HepG2 (cell line): Measurements from ENCODE around the gene RASSF8. TPM values are rescaled to one million over a fixed set of nuclear protein-coding genes. Genes with fewer than 3 reads are reported as not detected.

Source experiments
- ATAC-seq: fragments of 200-7000 bp; cut with Tn5 transposase; 3 replicates; pipeline ENCODE4 v1.9.1; 2020; ENCODE audit warnings: mild to moderate bottlenecking, moderate library complexity
- BruUV-seq: library from RNA; stranded (reverse); fragments of 400-500 nt; replicated peaks from 2 replicates; lab custom pipeline; 2021; lab: Mats Ljungman, UMichigan
- CTCF ChIA-PET: fragments of 300-600 bp; formaldehyde crosslinking; extraction: SDS; loops from one replicate; lab custom pipeline; 2021; ENCODE audit warnings: low total read pairs, inconsistent platforms, low intra/inter-chr PET ratio; lab: Yijun Ruan, JAX
- POLR2A ChIA-PET: fragments of 350-600 bp; sonication (Branson Sonifier 250); formaldehyde crosslinking; loops from one replicate; lab custom pipeline; 2020; ENCODE audit warnings: antibody characterized with exemption, inconsistent platforms; lab: Yijun Ruan, JAX
- DNase-seq: peaks from one replicate; pipeline ENCODE4 v3.0.0-alpha.2; 2015; ENCODE audit warnings: low spot score
- FAIRE-seq: peaks from 3 replicates; lab custom pipeline; 2011; peaks lifted over from hg19 to GRCh38; lab: Jason Lieb, UNC
- H2AFZ ChIP-seq: one replicate; pipeline ENCODE4 v1.6.1; 2011; ENCODE audit warnings: low read length, inconsistent platforms
- H3K27ac ChIP-seq: fragments of 300-600 bp; 3 replicates; pipeline ENCODE4 v1.8.0; 2011; ENCODE audit warnings: mixed run types, mild to moderate bottlenecking, mixed read lengths, low read length, inconsistent platforms; ENCODE audit not compliant: insufficient read depth; ENCODE audit errors: extremely low read length
- H3K27me3 ChIP-seq, 2 experiments: fragments of 200-600 bp in 1 of 2; 2 replicates in 1 of 2; 3 replicates in 1 of 2; pipeline versions ENCODE4 v1.6.0 to v1.8.0; 2011; ENCODE audit warnings: low read length in 2 of 2, mild to moderate bottlenecking in 2 of 2, moderate library complexity in 2 of 2, inconsistent platforms in 1 of 2; ENCODE audit not compliant: insufficient read depth in 2 of 2, control insufficient read depth in 1 of 2
- H3K36me3 ChIP-seq, 2 experiments: fragments of 200-600 bp in 1 of 2; replicated peaks in 1 of 2; 2 replicates in 1 of 2; 3 replicates in 1 of 2; pipeline versions ENCODE4 v1.5.1 to v1.8.0; 2011; ENCODE audit warnings: low read length in 2 of 2, inconsistent platforms in 1 of 2; ENCODE audit not compliant: insufficient read depth in 2 of 2, control insufficient read depth in 1 of 2
- H3K4me1 ChIP-seq: 2 replicates; pipeline ENCODE4 v1.5.1; 2012; ENCODE audit warnings: low read length, inconsistent platforms; ENCODE audit not compliant: insufficient read depth
- H3K4me2 ChIP-seq: 2 replicates; pipeline ENCODE4 v1.6.0; 2011; ENCODE audit warnings: low read depth, low read length, inconsistent platforms
- H3K4me3 ChIP-seq, 3 experiments: fragments of 200-600 bp in 1 of 3; sonication (generic), shearing (Covaris generic) in 1 of 3; replicated peaks in 1 of 3; 2 replicates each; pipeline ENCODE4 v1.5.1; 2011 to 2016; ENCODE audit warnings: low read length in 3 of 3, inconsistent platforms in 2 of 3, low read depth in 2 of 3, mild to moderate bottlenecking in 2 of 3, control low read depth in 1 of 3, mixed read lengths in 1 of 3; ENCODE audit not compliant: insufficient read depth in 1 of 3
- H3K79me2 ChIP-seq: one replicate; pipeline ENCODE4 v1.6.1; 2011; ENCODE audit warnings: low read length, inconsistent platforms; ENCODE audit not compliant: insufficient read depth
- H3K9ac ChIP-seq: 2 replicates; pipeline ENCODE4 v1.6.0; 2011; ENCODE audit warnings: mild to moderate bottlenecking, low read depth, low read length, inconsistent platforms; ENCODE audit not compliant: insufficient read depth
- H3K9me3 ChIP-seq: 2 replicates; pipeline ENCODE4 v1.5.1; 2012; ENCODE audit warnings: mild to moderate bottlenecking, low read length
- H4K20me1 ChIP-seq: 2 replicates; pipeline ENCODE4 v1.6.0; 2011; ENCODE audit warnings: inconsistent platforms, mild to moderate bottlenecking, low read length, moderate library complexity; ENCODE audit not compliant: insufficient read depth
- CAMTA2 ChIP-seq: sonication (generic); formaldehyde crosslinking; IDR thresholded peaks from 2 replicates; pipeline ENCODE4 v1.4.0; 2020; ENCODE audit warnings: mild to moderate bottlenecking, missing genetic modification reagents, borderline replicate concordance
- CEBPB ChIP-seq: IDR thresholded peaks from 2 replicates; pipeline ENCODE4 v1.6.1; 2011; ENCODE audit warnings: low read depth, low read length, improper control_type of control experiment, borderline replicate concordance
- CEBPG ChIP-seq: IDR thresholded peaks from 2 replicates; pipeline ENCODE4 v1.6.1; 2016
- DNMT3B ChIP-seq: conservative IDR thresholded peaks from 2 replicates; pipeline ENCODE4 v1.6.1; 2016; ENCODE audit warnings: missing biosample characterization, control low read depth
- DPF2 ChIP-seq: sonication (generic); formaldehyde crosslinking; IDR thresholded peaks from 2 replicates; pipeline ENCODE4 v1.4.0; 2020; ENCODE audit warnings: mild to moderate bottlenecking, low read depth, missing genetic modification reagents, borderline replicate concordance
- GATAD1 ChIP-seq: IDR thresholded peaks from 2 replicates; pipeline ENCODE4 v1.6.1; 2016; ENCODE audit warnings: missing genetic modification reagents, missing compliant biosample characterization
- GLI4 ChIP-seq: sonication (generic); formaldehyde crosslinking; IDR thresholded peaks from 2 replicates; pipeline ENCODE4 v1.5.1; 2020; ENCODE audit warnings: missing genetic modification reagents, mild to moderate bottlenecking, moderate library complexity, borderline replicate concordance
- RXRA ChIP-seq: sonication (generic); formaldehyde crosslinking; IDR thresholded peaks from 2 replicates; pipeline ENCODE4 v1.5.1; 2020; ENCODE audit warnings: missing genetic modification reagents
- SMARCC2 ChIP-seq: fragments of 450-650 bp; IDR thresholded peaks from 2 replicates; pipeline ENCODE4 v1.6.1; 2017; ENCODE audit warnings: antibody characterized with exemption, mild to moderate bottlenecking
- ZNF33A ChIP-seq: sonication (generic); formaldehyde crosslinking; IDR thresholded peaks from 2 replicates; pipeline ENCODE4 v1.5.1; 2020; ENCODE audit warnings: missing genetic modification reagents, mild to moderate bottlenecking, moderate library complexity, borderline replicate concordance
- WGBS: methylation state at CpG from one replicate; pipeline ENCODE4 v1.1.6; 2017; ENCODE audit warnings: low lambda C conversion rate; 5-methylcytosine and 5-hydroxymethylcytosine counted together
- in situ Hi-C: cut with HindIII; loops from 2 replicates; pipeline ENCODE4 v1.10.0; 2017; ENCODE audit warnings: low pct_unique_long_range_greater_than_20kb; ENCODE audit not compliant: extremely low pct_ligation_motif_present
- intact Hi-C: fragments of 100-400 bp; cut with micrococcal nuclease; formaldehyde crosslinking; loops from one replicate; pipeline ENCODE4 v1.10.0; 2022; ENCODE audit not compliant: unreplicated experiment
- polyA plus RNA-seq, 8 experiments: library from polyadenylated mRNA; depleted of rRNA in 3 of 8; stranded (reverse) in 7 of 8; unstranded in 1 of 8; fragments of >200 nt; fragmentation: Illumina TruSeq in 4 of 8; extraction: Trizol in 4 of 8; gene quantifications; 2 replicates each; pipeline versions ENCODE4 v1.2.1 to v1.2.3, GENCODE V29; 2011 to 2016; ENCODE audit warnings: low read depth in 4 of 8, missing spikeins in 1 of 8, mixed read lengths in 1 of 8; ENCODE audit not compliant: insufficient read depth in 1 of 8
- total RNA-seq, 5 experiments: library from RNA; depleted of rRNA; stranded (reverse); fragments of >200 nt; fragmentation: Illumina TruSeq; extraction: Trizol; gene quantifications; 2 replicates each; pipeline ENCODE4 v1.2.3, GENCODE V29; 2016; ENCODE audit warnings: low read depth in 1 of 5
- TF ChIP-seq, protein P1 (sequence below), 2 experiments: fragments of 450-650 bp in 1 of 2; sonication (generic) in 1 of 2; formaldehyde crosslinking in 1 of 2; IDR thresholded peaks; 2 replicates each; pipeline versions ENCODE4 v1.6.1 to v1.8.0; 2016 to 2022; ENCODE audit warnings: antibody characterized with exemption in 1 of 2, mild to moderate bottlenecking in 1 of 2, missing genetic modification reagents in 1 of 2
- TF ChIP-seq, protein P2 (sequence below): sonication (generic); formaldehyde crosslinking; conservative IDR thresholded peaks from 2 replicates; pipeline ENCODE4 v1.4.0; 2020; ENCODE audit warnings: missing genetic modification reagents

Gene RASSF8
- total and polyA plus RNA-seq, 2 of the 13 experiments (the other 11 are each of a cell fraction or from before 2014, with no cell fraction given) = 0.82 to 9.2 TPM

DNA sequence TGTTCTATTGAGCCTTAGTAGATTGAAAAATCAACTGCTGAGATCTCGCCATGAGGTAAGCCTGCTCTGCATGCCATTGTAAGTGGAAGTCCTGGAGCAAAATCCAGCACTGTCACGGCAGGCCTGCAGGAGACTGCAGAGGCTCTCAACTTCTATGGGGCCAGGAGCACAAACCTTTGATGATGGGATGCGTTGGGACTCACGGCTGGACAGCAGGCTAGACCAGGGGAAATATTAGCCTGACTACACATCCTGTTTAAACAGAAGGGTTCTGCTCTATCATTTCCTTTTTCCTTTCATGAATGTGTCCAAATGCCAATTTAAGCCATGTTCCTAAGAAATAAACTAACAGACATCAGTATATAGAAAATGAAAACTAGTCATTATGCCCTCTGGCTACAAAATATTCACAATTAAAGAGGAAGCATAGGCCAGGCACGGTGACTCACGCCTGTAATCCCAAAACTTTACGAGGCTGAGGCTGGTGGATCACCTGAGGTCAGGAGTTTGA lies 33.9 kb upstream of the RASSF8 start:
- no peak for ATAC-seq
- no peak overlapping the region for H3K4me3 ChIP-seq
- POLR2A ChIA-PET = no interaction called here
- no peak overlapping the region for H3K9ac ChIP-seq
- H3K36me3 ChIP-seq = no peaks in the 10 kb centered on the region
- no peak overlapping the region for H3K4me2 ChIP-seq
- no peaks in the 10 kb centered on the region for H3K27me3 ChIP-seq
- H4K20me1 ChIP-seq = no peaks in the 10 kb centered on the region
- intact Hi-C loops (no loop called here), in situ Hi-C loops (no loop called here)
- no peak for DNase-seq
- H3K27ac ChIP-seq = no peak overlapping the region
- BruUV-seq = no TSS peak
- no peak overlapping the region for H2AFZ ChIP-seq
- no peaks in the 10 kb centered on the region for H3K9me3 ChIP-seq
- FAIRE-seq = no peak
- WGBS = 33% methylated on average over 6 of the region's 7 CpGs
- H3K79me2 ChIP-seq = no peaks in the 10 kb centered on the region
- TF ChIP-seq DPF2 (no peak), DNMT3B (CRISPR knock-in tag) (no peak), RXRA (CRISPR knock-in tag) (no peak), CAMTA2 (CRISPR knock-in tag) (no peak), GLI4 (CRISPR knock-in tag) (no peak), SMARCC2 (no peak), ZNF33A (no peak), CEBPG (CRISPR knock-in tag) (no peak), GATAD1 (CRISPR knock-in tag) (no peak), CEBPB (no peak)
- TF ChIP-seq, protein P1, sequence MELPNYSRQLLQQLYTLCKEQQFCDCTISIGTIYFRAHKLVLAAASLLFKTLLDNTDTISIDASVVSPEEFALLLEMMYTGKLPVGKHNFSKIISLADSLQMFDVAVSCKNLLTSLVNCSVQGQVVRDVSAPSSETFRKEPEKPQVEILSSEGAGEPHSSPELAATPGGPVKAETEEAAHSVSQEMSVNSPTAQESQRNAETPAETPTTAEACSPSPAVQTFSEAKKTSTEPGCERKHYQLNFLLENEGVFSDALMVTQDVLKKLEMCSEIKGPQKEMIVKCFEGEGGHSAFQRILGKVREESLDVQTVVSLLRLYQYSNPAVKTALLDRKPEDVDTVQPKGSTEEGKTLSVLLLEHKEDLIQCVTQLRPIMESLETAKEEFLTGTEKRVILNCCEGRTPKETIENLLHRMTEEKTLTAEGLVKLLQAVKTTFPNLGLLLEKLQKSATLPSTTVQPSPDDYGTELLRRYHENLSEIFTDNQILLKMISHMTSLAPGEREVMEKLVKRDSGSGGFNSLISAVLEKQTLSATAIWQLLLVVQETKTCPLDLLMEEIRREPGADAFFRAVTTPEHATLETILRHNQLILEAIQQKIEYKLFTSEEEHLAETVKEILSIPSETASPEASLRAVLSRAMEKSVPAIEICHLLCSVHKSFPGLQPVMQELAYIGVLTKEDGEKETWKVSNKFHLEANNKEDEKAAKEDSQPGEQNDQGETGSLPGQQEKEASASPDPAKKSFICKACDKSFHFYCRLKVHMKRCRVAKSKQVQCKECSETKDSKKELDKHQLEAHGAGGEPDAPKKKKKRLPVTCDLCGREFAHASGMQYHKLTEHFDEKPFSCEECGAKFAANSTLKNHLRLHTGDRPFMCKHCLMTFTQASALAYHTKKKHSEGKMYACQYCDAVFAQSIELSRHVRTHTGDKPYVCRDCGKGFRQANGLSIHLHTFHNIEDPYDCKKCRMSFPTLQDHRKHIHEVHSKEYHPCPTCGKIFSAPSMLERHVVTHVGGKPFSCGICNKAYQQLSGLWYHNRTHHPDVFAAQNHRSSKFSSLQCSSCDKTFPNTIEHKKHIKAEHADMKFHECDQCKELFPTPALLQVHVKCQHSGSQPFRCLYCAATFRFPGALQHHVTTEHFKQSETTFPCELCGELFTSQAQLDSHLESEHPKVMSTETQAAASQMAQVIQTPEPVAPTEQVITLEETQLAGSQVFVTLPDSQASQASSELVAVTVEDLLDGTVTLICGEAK (IDR thresholded peaks at IDR 0.05) = no peak
- TF ChIP-seq, protein P1 (CRISPR knock-in tag; IDR thresholded peaks at IDR 0.05) = no peak
- TF ChIP-seq, protein P2, sequence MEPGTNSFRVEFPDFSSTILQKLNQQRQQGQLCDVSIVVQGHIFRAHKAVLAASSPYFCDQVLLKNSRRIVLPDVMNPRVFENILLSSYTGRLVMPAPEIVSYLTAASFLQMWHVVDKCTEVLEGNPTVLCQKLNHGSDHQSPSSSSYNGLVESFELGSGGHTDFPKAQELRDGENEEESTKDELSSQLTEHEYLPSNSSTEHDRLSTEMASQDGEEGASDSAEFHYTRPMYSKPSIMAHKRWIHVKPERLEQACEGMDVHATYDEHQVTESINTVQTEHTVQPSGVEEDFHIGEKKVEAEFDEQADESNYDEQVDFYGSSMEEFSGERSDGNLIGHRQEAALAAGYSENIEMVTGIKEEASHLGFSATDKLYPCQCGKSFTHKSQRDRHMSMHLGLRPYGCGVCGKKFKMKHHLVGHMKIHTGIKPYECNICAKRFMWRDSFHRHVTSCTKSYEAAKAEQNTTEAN = no peak
- TF ChIP-seq, all 625 proteins: peak for 0
- no peaks in the 10 kb centered on the region for H3K4me1 ChIP-seq
- CTCF ChIA-PET = no interaction called here
